DND-41 (cell line): Measurements from ENCODE around the gene GMPPA.

ENCODE experiments used
- CTCF ChIP-seq: IDR thresholded peaks from 2 replicates; pipeline ENCODE4 v1.5.1; 2012; ENCODE audit warnings: borderline replicate concordance, low read length, moderate library complexity, mild to moderate bottlenecking; ENCODE audit not compliant: poor library complexity, severe bottlenecking; ENCODE audit errors: extremely low read depth
- EZH2 ChIP-seq: IDR thresholded peaks from 3 replicates; pipeline ENCODE4 v1.6.1; 2012; ENCODE audit warnings: borderline replicate concordance, low read depth, mild to moderate bottlenecking, moderate library complexity, low read length, inconsistent platforms; ENCODE audit not compliant: severe bottlenecking

- TF ChIP-seq CTCF (no peak), EZH2 (no peak)
Observed at GRCh38 chr2:219506802-219507526, 8.3 kb downstream of the GMPPA start.
